Measurements from ENCODE around the gene RNF224. TPM values are rescaled to one million over a fixed set of nuclear protein-coding genes. Genes with fewer than 3 reads are reported as not detected.

The RNF224 gene
- total and polyA plus RNA-seq, 2 of the 13 experiments (the other 11 are each of a cell fraction or from before 2014, with no cell fraction given): 0.09 TPM; not detected in 1

- TF ChIP-seq, protein P1, sequence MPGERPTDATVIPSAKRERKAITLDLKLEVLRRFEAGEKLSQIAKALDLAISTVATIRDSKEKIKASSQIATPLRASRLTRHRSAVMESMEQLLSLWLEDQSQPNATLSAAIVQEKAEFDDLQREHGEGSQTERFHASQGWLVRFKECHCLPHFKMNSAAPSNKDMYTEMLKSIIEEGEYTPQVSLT (CRISPR knock-in tag; IDR thresholded peaks at IDR 0.05; ENCODE audit: borderline replicate concordance, low read depth): no peak
- TF ChIP-seq, protein P2, sequence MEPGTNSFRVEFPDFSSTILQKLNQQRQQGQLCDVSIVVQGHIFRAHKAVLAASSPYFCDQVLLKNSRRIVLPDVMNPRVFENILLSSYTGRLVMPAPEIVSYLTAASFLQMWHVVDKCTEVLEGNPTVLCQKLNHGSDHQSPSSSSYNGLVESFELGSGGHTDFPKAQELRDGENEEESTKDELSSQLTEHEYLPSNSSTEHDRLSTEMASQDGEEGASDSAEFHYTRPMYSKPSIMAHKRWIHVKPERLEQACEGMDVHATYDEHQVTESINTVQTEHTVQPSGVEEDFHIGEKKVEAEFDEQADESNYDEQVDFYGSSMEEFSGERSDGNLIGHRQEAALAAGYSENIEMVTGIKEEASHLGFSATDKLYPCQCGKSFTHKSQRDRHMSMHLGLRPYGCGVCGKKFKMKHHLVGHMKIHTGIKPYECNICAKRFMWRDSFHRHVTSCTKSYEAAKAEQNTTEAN (CRISPR knock-in tag; conservative IDR thresholded peaks at IDR 0.05): no peak; the same call in 1 of the 2 replicates
- TF ChIP-seq ZMYM2 (CRISPR knock-in tag; IDR thresholded peaks at IDR 0.05) (peak; percentile 34; the same call in 1 of the 2 replicates), CREB3 (CRISPR knock-in tag; IDR thresholded peaks at IDR 0.05) (no peak), TGIF2 (CRISPR knock-in tag; IDR thresholded peaks at IDR 0.05) (no peak), KLF11 (CRISPR knock-in tag; IDR thresholded peaks at IDR 0.05) (no peak), KAT7 (CRISPR knock-in tag; IDR thresholded peaks at IDR 0.05; ENCODE audit: borderline replicate concordance) (peak; percentile 48; the same call in 1 of the 2 replicates), SP5 (CRISPR knock-in tag; IDR thresholded peaks at IDR 0.05; ENCODE audit: borderline replicate concordance, low read depth) (0 out of 2 replicates have a peak, but pooled peaks have one; percentile 4), KLF6 (CRISPR knock-in tag; IDR thresholded peaks at IDR 0.05) (no peak), FOXJ3 (CRISPR knock-in tag; IDR thresholded peaks at IDR 0.05; ENCODE audit: borderline replicate concordance) (0 out of 2 replicates have a peak, but pooled peaks have one; percentile 22), DNMT1 (CRISPR knock-in tag; IDR thresholded peaks at IDR 0.05) (no peak), ISL2 (CRISPR knock-in tag; IDR thresholded peaks at IDR 0.05) (peak; percentile 59; the same call in 1 of the 2 replicates), ELF4 (CRISPR knock-in tag; IDR thresholded peaks at IDR 0.05; ENCODE audit: borderline replicate concordance) (no peak), ZNF44 (CRISPR knock-in tag; IDR thresholded peaks at IDR 0.05) (no peak), ZNF552 (CRISPR knock-in tag; IDR thresholded peaks at IDR 0.05; ENCODE audit: borderline replicate concordance) (peak; percentile 40; the same call in 1 of the 2 replicates), HOXA3 (CRISPR knock-in tag; IDR thresholded peaks at IDR 0.05) (peak; percentile 60), BORCS8-MEF2B (CRISPR knock-in tag; IDR thresholded peaks at IDR 0.05) (peak; percentile 37; the same call in 1 of the 2 replicates), MTA1 (CRISPR knock-in tag; IDR thresholded peaks at IDR 0.05; ENCODE audit: borderline replicate concordance) (peak; percentile 62; the same call in 1 of the 2 replicates)
- TF ChIP-seq, protein P3, sequence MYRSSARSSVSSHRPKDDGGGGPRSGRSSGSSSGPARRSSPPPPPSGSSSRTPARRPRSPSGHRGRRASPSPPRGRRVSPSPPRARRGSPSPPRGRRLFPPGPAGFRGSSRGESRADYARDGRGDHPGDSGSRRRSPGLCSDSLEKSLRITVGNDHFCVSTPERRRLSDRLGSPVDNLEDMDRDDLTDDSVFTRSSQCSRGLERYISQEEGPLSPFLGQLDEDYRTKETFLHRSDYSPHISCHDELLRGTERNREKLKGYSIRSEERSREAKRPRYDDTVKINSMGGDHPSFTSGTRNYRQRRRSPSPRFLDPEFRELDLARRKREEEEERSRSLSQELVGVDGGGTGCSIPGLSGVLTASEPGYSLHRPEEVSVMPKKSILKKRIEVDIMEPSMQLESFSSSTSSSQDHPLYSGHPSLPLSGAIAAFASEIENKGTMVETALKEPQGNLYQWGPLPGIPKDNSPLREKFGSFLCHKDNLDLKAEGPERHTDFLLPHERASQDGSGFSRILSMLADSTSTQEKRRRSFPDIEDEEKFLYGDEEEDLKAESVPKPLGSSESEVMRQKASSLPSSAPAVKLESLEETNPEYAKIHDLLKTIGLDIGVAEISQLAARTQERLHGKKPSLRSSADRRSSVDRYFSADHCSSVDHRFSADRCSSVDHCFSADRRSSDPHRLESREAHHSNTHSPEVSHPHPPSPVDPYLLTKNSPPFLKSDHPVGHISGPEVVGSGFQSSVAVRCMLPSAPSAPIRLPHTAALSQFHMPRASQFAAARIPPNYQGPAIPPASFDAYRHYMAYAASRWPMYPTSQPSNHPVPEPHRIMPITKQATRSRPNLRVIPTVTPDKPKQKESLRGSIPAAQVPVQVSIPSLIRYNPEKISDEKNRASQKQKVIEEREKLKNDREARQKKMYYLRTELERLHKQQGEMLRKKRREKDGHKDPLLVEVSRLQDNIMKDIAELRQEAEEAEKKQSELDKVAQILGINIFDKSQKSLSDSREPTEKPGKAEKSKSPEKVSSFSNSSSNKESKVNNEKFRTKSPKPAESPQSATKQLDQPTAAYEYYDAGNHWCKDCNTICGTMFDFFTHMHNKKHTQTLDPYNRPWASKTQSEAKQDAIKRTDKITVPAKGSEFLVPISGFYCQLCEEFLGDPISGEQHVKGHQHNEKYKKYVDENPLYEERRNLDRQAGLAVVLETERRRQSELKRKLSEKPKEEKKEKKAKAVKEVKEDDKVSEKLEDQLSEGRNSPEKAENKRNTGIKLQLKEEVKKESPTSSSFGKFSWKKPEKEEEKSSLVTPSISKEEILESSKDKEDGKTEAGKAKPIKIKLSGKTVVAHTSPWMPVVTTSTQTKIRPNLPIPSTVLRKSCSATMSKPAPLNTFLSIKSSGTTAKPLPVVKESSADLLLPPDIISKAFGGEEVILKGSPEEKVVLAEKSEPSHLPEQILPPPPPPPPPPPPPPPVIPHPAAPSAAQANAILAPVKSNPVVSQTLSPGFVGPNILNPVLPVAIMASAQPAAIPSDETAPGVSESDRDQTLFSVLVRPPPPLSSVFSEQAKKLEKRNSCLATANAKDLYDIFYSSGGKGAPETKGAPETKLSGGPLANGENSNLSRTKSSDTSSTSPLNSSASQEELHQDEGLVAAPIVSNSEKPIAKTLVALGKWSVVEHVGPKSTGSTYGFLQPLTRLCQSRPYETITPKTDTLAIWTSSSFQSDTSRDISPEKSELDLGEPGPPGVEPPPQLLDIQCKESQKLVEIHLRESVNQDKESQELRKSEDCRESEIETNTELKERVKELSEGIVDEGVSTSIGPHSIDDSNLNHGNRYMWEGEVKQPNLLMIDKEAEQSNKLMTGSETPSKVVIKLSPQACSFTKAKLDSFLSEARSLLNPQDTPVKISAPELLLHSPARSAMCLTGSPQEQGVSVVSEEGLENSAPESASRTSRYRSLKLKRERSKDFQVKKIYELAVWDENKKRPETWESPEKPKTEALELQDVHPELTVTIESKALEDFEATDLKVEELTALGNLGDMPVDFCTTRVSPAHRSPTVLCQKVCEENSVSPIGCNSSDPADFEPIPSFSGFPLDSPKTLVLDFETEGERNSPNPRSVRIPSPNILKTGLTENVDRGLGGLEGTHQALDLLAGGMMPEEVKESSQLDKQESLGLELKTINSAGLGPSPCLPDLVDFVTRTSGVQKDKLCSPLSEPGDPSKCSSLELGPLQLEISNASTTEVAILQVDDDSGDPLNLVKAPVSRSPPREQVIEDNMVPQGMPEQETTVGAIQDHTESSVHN (CRISPR knock-in tag; IDR thresholded peaks at IDR 0.05): no peak
Measured at GRCh38 chr9:137241490-137242268, 14.4 kb downstream of the RNF224 start (continued).
